Measurements from ENCODE around the gene HTR1E.
A peak's percentile ranks its signal among the peaks of the same experiment; 100 is the strongest.
"Not testable (repeated sequence)": the region's sequence is repeated elsewhere in the genome, so short reads cannot be mapped to it uniquely, and the experiment has no call there.

Gene HTR1E

GRCh38 chr6:86978251-86978650, 40.9 kb downstream of the HTR1E start:
- DNase-seq (ENCODE audit: low spot score) = no peak

DNA sequence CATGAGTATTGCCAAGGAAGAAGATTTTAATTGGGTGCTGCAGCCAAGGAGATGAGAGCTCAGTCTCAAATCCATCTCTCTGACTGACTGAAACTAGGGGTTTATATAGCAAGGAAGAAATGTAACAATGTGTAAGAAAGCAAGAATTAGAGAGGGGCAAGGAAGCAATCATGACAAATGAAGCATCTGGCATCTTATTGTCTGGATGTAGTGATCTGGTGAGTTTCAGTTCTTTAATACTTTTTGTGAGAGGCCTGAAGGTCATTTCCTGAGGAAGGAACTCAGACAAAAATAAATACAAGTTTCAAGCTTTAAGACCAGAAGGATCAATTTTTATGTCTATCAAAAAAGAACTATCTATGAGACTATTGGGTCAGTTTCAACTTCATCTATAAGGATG, 64.2 kb downstream of the HTR1E start:
- DNase-seq (ENCODE audit: low spot score) = no peak

DNA sequence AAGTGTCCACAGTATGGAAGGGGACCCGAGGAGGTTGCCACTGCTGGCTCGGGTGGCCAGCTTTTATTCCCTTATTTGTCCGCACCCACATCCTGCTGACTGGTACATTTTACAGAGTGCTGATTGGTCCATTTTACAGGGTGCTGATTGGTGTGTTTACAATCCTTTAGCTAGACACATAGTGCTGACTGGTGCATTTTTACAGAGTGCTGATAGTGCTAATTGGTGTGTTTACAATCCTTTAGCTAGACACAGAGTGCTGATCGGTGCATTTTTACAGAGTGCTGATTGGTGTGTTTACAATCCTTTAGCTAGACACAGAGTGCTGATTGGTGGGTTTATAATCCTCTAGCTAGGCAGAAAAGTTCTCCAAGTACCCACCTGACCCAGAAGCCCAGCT, 65.1 kb downstream of the HTR1E start:
- DNase-seq (ENCODE audit: low spot score) = not testable (repeated sequence)

- DNase-seq (ENCODE audit: low spot score) = not testable (repeated sequence)
These were observed 69.2 kb downstream of the HTR1E start for GRCh38 chr6:87006541-87006940.

GRCh38 chr6:87009581-87009980, 72.3 kb downstream of the HTR1E start:
- DNase-seq (ENCODE audit: low spot score) = not testable (repeated sequence)

- DNase-seq (ENCODE audit: low spot score) = no peak
These were observed 74.7 kb downstream of the HTR1E start for GRCh38 chr6:87012035-87012434.

- DNase-seq (ENCODE audit: low spot score) = no peak
These were observed 75.4 kb downstream of the HTR1E start for GRCh38 chr6:87012743-87013142.

DNA sequence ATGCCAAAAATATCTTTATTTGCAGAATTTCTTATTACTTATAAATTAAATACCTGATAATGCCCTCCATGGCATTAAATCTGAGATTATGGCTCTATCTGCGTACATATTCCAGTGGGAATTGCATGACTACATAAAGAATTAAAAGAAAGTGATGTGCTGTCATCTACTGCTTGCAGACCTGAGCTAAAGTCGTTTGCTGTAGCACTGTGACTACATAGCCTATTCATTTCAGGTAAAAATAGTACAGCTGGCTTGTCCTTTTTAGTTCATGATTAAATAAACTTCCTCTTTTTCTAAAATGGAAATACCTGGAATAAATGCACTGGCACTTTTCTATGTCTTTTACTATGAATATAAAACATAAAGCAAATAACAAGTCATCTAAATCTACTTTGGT, 79.4 kb downstream of the HTR1E start:
- no peak for DNase-seq (ENCODE audit: low spot score)

DNA sequence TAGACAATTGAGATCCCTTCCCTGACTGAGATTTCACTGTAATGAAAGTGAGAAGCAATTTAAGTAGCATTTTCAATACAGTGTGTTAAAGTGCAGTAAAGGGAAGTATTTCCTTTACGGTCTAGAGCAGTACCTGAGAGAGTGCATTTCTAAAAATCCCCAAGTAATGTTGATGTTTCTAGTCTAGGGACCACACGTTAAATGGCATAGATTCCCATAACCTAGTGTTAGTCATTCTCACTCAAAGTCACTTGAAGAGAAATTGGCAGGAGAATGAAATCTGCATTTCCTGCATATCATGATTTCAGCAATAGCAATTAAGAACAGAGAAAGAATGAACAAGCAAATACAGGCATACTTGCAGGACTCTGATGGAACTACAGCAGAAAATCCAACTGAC, 89.7 kb downstream of the HTR1E start:
- DNase-seq (ENCODE audit: low spot score) = no peak

DNA sequence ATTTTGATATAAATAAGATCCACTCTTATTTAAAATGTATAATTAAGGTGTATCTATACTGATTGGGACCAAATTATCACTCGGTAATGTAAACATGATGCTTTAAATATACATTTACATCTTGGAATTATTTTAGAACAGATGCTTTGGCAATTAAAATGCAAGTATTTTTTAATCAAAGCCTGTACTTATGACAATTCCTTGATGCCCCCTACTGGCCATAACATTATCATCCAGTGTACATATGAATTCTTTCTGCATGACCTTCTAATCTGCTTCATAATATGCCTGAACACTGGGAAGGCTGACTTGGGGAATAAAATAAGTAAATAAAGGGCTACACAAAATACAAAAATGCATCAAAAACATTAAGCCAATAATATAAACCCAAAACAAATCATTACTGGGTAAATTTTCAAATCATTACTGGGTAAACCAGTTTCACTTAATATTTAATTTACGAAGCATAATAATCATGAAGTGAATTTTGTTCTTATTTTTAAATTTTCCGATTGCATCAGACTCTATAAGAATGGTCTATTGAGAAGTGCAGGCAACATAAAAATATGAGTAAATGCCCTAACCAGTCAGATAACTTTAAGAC, 92.5 kb downstream of the HTR1E start:
- peak; percentile 69 for DNase-seq (ENCODE audit: low spot score)

DNA sequence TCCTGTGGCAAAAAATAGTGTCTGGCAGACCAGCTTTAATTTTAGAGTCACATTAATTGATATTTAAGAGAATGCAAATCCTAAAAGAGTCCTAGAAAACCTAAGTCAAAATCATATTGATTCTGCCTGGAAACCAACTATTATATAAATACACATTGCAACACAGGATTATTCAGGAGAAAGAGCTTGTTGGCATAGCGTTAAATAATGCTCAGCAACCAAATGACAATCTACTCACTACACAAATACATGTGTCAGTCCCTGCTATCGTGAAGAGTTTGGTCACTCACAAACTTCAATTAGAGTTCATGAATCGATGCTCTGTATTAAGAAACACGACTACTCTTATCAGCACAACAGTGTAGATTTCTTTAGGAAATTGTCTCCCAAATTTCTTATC, 103.4 kb downstream of the HTR1E start:
- no peak for DNase-seq (ENCODE audit: low spot score)

- DNase-seq (ENCODE audit: low spot score) = no peak
These were observed 108.3 kb downstream of the HTR1E start for GRCh38 chr6:87045521-87046075.

DNA sequence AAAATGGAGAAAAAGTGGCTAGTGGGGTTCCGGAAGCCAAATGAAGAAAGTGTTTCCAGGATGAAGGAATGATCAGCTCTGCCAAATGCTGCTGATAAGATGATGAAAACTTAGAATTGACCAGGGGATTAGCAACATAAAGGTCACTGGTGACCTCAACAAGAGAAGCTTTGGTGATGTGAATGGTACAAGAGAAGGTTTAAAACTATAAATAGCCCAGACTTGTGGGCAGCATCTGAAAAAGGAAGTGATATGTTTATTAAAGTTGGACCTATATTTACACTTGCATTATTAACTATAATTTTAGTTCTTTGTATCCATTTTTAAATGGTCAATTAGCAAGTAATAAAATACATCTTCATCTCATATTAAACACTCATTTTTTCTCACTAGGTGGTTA, 112.5 kb downstream of the HTR1E start:
- DNase-seq (ENCODE audit: low spot score) = no peak

DNA sequence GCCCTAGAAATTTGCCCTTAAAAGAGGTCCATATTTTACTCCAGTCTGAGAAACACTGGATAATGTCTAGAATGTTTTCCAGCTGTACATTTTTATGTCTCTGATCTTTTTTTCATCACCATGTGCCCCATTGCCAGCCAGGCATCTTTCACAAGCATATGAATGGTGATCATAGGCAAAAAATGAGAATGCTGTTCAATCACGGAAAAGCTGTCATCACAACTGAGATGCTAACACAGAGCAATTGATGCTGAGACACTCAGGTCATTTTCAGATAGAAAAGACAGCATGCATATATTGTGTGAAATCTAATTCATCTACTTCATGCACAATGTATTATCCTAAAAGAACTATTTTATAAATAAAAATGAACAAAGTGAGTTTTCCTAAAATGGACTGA, 116.0 kb downstream of the HTR1E start:
- DNase-seq (ENCODE audit: low spot score) = no peak

- DNase-seq (ENCODE audit: low spot score) = no peak
These were observed 117.0 kb downstream of the HTR1E start for GRCh38 chr6:87054143-87054833.

DNA sequence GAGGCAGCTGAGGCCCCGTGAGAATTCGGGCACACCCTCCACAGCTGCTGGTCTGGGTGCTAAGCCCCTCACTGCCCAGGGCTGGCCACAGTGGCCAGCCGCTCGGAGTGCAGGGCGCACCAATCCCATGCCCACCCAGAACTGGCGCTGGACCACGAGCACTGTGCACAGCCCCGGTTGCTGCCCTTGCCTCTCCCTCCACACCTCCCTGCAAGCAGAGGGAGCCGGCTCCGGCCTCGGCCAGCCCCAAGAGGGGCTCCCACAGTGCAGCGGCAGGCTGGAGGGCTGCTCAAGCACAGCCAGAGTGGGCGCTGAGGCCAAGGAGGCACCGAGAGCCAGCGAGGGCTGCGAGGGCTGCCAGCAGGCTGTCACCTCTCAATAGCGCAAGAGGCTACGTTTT, 122.6 kb downstream of the HTR1E start:
- DNase-seq (ENCODE audit: low spot score) = no peak

DNA sequence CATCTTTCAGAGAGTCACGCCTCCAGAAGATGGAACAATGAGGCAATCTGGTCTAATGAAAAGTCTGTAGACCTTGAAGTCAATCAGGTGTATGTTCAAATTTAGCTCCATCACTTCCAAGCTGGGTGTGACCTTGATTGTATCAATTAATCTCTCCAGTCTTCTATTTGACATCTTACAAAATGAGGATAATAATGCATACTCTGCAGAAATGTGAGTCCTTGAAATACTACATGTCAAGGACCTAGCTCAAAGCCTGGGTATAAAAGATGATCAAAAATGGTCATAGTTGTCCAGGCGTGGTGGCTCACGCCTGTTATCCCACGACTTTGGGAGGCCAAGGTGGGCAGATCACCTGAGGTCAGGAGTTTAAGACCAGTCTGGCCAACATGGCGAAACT, 127.8 kb downstream of the HTR1E start:
- DNase-seq (ENCODE audit: low spot score) = no peak
